NCI-H128 (cell line): ENCODE measurements around the gene DRD4.

Source experiments
- DNase-seq: peaks from one replicate; lab custom pipeline; 2025; ENCODE audit not compliant: unreplicated experiment; lab: John Stamatoyannopoulos, UW

The DRD4 gene

DNA sequence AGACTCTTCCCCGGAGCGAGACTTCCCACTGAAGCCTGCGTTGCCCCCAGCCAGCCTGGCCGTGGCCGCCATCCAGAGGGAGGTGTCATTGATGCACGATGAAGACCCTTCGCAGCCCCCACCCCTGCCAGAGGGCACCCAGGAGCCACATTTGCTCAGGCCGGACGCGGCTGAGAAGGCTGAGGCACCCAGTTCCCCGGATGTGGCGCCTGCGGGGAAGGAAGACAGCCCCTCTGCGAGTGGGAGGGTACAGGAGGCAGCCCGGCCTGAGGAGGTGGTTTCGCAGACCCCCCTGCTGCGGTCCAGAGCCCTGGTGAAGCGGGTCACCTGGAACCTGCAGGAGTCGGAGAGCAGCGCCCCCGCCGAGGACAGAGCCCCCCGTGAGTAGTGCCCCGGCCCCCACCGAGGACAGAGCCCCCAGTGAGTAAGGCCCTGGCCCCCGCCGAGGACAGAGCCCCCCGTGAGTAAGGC is 27.7 kb upstream of the DRD4 start:
- no peak for DNase-seq

- DNase-seq = no peak
Measured at GRCh38 chr11:610146-610801, 26.8 kb upstream of the DRD4 start.

GRCh38 chr11:611001-611996 is 25.8 kb upstream of the DRD4 start:
- no peak for DNase-seq

GRCh38 chr11:612201-612960 is 24.7 kb upstream of the DRD4 start:
- no peak for DNase-seq

DNA sequence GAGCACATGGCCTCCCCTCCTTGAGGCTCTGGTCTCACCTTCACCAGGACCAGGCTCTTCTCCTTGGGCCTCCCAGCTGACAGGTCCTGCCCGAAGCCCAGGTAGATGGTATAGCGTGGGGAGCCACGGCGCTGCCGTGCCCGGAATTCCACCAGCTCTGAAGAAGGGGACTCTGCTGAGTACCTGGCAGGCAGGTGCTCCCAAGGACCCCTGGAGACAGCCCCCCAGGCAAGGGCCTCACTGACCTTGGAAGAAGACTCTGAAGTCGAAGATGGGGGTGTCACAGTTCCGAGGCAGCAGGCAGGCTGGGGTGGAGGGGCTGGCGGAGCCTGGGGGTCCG is 24.1 kb upstream of the DRD4 start:
- no peak for DNase-seq

DNA sequence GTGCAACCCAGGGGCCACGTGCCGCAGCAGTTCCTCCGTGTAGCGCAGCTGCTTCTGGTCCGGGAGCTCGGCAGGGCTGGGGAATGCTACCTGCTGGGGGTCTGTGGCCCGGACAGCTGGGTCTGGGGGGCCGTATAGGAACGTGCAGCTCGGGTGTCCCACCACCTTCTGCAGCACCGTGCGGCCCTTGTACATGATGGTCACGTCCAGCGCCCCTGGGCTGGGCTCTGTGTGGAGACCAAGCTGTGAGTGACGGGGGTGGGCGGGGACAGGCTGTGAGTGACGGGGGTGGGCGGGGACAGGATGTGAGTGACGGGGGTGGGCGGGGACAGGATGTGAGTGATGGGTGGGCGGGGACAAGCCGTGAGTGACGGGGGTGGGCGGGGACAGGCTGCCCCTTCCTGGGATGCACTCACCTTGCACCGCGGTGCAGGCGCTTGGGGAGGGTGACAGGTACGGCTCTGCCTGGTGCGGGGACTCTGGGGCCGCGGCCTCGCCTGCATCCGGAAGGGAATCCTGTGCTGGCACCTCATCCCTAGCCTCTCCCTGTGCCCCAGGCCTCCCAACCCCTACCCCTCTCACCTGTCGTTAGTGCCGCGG is 23.6 kb upstream of the DRD4 start:
- DNase-seq = no peak

DNA sequence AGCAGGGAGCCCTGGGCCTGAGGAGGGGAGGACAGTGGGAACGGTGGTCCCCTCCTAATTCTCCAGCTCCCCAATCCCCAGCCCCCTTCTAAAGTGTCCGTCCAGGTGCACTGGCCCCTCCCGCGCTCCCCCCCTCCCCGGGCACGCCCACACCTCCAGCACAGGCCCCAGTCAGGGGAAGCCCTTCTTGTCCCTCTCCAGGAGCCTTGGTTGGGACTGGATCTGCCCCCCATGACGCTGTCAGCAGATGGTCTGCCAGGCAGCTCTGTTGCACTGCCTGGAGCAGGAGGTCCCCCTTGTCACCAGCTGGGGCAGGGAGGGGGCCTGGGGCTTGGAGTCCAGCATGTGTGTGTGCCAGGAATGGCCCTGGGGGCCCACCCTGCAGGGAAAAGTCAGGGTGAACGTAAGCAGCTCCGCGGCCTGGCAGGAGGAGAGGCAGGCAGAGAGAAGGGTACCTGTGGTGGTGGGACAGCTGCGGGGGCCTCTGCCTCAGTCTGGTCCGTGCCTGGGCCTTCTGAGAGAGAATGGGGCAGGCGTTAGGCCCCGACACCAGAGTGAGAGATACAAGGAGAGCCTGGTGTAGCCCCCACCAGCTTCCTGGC is 22.9 kb upstream of the DRD4 start:
- no peak for DNase-seq

DNA sequence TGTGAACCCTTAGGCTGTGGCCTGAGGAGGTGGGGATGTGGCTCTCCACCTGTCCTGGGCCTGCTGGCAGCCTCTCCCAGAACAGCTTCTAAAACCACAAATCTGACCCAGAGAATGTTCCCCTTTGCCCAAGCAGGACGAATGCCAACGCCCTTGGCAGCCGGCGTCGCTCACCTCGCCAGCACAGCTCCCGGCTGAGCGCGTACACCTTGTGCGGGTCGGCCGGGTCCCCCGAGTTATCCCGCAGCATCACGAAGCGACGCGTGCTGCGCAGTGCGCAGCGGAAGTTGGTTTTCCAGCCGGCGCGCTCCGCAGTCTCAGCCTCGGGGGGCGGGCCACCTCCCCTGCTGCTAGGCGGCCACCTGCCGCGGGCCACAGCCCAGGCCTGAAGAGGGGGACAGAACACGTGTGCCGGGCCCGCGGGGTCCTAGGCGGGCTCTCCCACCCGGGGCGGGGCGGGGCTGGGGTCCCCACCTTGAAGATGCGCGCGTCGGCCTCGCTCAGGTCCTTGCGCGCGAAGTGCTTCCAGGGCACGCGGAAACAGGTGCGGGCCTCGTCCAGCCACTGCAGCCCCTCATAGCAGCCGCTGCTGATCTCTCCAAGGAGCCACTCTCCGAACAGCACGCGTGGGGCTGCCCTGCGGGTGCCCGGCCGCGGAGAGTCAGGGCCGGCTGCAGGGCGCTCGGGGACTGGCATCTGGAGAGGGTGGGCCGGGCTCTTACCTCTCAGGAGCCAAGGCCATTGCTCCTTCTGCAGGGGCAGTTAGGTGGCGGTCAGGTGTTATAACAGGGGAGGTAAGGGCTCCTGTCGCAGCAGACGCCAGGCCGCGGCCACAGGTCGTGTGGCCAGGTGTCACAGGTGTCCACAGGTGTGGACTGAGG is 22.2 kb upstream of the DRD4 start:
- no peak for DNase-seq

DNA sequence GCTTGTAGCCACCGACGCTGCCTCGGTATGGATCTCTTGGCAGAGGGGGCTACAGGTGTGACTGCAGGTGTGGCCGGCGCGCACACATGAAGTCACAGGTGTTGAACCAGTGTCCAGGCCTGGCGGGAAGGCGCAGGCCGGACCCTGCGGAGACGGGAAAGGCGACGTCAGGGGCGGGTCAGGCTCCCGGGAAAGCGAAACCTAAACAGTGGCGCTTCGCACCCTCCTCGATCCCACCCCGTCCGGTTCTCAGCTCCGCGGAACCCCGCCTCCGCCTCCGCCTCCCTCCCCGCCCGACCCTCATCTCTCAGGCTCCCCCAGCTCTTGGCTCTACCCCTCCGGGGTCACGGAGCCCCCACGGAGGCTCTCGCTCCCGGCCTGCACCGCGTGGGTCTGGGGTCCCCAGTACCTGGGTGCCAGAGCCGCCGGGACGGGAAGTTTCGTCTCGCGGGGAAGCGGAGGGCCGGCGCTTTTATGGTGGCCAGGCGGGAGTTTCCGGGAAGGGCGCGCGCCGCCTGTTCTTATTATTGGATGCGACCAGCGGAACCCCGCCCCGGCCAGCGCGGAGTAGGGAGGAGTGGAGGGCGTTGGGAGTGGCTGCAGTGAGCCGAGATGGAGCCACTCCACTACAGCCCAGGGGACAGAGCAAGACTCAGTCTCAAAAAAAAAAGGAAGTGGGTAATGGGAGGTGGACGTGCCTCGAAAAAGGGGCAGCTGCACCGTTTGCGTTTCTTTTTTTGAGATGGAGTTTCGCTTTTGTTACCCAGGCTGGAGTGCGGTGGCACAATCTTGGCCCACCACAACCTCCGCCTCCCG is 21.4 kb upstream of the DRD4 start, which contains the start of gene IRF7:
Gene IRF7, minus strand, starts transcription at position 447 of the 816 bp plus-strand sequence. CDS start 586 bp downstream, outside the sequence.
- peak; percentile 80 for DNase-seq

DNA sequence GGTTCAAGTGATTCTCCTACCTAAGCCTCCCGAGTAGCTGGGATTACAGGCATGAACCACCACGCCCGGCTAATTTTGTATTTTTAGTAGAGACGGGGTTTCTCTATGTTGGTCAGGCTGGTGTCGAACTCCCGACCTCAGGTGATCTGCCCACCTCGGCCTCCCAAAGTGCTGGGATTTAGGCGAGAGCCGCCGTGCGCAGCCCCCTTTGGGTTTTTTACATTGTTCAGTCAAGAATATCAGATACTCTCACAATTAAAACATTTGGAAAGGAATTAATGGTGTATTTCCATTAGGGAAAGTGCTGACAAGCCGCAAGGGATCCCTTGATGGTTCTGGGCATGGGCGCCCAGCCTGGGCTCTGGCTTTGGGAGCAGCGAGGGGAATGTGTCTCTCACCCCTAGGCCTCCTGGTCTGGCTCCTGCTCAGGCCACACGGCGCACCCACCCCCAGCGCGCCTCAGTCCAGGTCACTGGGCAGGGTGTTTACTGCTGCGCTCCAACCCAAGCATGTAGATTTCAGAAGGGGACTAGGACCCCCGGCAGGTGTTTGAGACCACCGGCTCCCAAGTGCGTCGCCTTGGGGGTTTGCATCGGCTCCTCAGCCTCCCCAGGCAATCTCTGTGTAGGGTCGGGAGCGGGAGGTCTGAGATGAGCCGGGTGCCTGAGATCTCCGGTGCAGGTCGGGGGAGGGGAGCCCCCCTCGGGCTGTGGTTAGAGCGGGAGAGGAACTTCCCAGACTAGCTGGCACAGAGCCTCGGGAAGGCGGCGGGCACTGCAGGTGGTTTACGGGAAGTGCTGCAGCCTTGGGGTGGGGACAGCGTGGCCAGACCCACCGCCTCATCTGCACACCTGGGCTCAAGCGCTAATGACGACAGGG is 20.5 kb upstream of the DRD4 start:
- no peak for DNase-seq

GRCh38 chr11:617199-617911 is 19.7 kb upstream of the DRD4 start:
- no peak for DNase-seq

GRCh38 chr11:617912-618682 is 19.0 kb upstream of the DRD4 start:
- no peak for DNase-seq

- no peak for DNase-seq
Measured at GRCh38 chr11:618856-619627, 18.0 kb upstream of the DRD4 start.

GRCh38 chr11:619628-620050 is 17.4 kb upstream of the DRD4 start:
- DNase-seq = no peak

DNA sequence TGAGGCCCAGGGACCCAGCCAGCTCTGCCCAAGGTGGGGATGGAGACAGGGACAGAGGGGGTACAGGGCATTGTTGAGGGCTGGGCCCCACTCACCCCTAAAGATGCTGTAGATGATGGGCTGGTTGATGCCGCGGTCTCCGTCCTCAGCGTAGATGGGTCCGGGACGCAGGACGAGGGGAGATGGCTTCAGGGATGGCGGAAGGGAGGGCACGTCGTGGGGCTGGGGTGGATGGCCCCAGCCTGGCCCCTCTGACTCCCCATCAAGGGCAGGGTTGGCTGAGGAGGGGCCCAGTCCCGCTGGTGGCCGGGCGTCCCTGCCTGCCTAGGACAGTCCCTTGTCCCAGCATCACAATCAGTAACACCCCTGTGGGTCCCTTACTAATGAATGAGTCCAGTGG is 16.9 kb upstream of the DRD4 start:
- DNase-seq = no peak
